ENCODE measurements around the gene CMIP.

CMIP gene

DNA sequence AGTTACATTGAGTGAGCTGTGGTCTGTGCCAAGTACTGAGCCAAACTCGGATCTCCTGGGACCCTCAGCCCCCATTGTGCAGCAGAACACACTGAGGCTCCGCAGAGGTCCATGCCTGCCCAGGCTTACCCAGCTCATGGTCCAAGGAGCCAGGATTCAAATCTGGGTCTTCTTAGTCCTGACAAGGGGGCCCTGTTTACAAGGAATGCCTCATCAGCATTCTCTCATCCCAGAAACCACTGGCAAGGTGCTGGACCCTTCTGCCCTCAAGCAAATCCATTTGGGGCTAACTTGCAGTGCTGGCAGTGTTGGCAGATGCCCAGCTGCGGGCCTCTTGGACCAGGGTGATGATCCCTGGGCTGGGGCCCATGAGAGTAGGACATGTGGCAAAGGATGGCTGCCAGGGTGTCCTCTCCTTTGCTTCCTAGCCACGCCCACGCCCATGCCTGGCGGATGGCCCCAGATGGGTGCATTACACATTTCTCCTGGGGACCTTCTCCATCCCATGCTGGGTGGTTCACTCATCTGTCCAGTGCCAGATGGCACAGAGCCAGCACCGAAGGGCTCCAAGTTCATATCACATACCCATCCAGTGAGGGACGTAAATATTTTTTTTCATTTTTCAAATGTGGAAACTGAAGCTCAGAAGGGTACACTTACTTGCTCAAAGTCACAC lies 117.7 kb downstream of the CMIP start:
- Histone ChIP-seq H3K27me3 (ENCODE audit: low read length) (no peaks in the 10 kb centered on the region), H4K20me1 (ENCODE audit: low read depth, low read length) (peaks cover 11% of the 10 kb centered on the region; the same call in 1 of the 2 replicates), H3K9me3 (ENCODE audit: insufficient read depth, low read length) (no peaks in the 10 kb centered on the region), H3K36me3 (ENCODE audit: low read length) (no peaks in the 10 kb centered on the region), H3K9ac (ENCODE audit: low read length) (no peak overlapping the region), H3K4me2 (ENCODE audit: low read depth, low read length, poor library complexity, severe bottlenecking) (no peak overlapping the region), H3K9me2 (replicated peaks; ENCODE audit: insufficient read depth, low read length) (no peaks in the 10 kb centered on the region), H3K79me2 (ENCODE audit: insufficient read depth, low read length) (peaks cover 15% of the 10 kb centered on the region), H3K27ac (ENCODE audit: low read depth, low read length) (no peak overlapping the region), H3F3A (ENCODE audit: insufficient read depth) (no peaks in the 10 kb centered on the region), H3K4me3 (ENCODE audit: insufficient read depth, low read length, poor library complexity, severe bottlenecking) (no peak overlapping the region), H2AFZ (ENCODE audit: low read depth, low read length, severe bottlenecking) (no peak overlapping the region)
- TF ChIP-seq, protein P1, sequence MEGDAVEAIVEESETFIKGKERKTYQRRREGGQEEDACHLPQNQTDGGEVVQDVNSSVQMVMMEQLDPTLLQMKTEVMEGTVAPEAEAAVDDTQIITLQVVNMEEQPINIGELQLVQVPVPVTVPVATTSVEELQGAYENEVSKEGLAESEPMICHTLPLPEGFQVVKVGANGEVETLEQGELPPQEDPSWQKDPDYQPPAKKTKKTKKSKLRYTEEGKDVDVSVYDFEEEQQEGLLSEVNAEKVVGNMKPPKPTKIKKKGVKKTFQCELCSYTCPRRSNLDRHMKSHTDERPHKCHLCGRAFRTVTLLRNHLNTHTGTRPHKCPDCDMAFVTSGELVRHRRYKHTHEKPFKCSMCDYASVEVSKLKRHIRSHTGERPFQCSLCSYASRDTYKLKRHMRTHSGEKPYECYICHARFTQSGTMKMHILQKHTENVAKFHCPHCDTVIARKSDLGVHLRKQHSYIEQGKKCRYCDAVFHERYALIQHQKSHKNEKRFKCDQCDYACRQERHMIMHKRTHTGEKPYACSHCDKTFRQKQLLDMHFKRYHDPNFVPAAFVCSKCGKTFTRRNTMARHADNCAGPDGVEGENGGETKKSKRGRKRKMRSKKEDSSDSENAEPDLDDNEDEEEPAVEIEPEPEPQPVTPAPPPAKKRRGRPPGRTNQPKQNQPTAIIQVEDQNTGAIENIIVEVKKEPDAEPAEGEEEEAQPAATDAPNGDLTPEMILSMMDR (IDR thresholded peaks at IDR 0.05; ENCODE audit: insufficient read depth, low read length, poor library complexity, severe bottlenecking), result no peak
- TF ChIP-seq EZH2phosphoT487 (conservative IDR thresholded peaks at IDR 0.05; ENCODE audit: low read length), result no peak

DNA sequence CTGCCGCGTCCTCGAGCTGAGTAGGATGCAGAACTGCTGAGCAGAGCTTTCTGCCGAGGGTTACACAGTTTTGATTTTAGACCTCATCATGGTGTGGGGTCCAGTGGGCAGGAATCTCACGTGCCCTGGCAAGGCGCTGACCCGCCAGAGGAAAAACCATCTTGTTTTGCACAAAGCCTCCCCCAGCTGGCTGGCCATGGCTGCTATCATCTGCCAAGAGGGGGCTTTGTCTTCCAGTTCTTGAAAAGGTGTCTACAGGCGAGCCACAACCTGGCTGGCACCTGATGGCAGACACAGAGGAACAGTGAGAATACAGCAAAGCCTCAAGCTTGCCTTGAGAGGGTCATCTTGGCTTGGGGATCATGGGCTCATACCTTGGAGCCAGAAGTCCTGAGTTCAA lies 118.3 kb downstream of the CMIP start:
- H3K27ac ChIP-seq (ENCODE audit: low read depth, low read length), result no peak overlapping the region
- no peaks in the 10 kb centered on the region for H3K36me3 ChIP-seq (ENCODE audit: low read length)
- no peak overlapping the region for H3K9ac ChIP-seq (ENCODE audit: low read length)
- H3K79me2 ChIP-seq (ENCODE audit: insufficient read depth, low read length), result peaks cover 15% of the 10 kb centered on the region
- no peaks in the 10 kb centered on the region for H3K9me3 ChIP-seq (ENCODE audit: insufficient read depth, low read length)
- TF ChIP-seq, protein P1 (IDR thresholded peaks at IDR 0.05; ENCODE audit: insufficient read depth, low read length, poor library complexity, severe bottlenecking), result no peak
- TF ChIP-seq EZH2phosphoT487 (conservative IDR thresholded peaks at IDR 0.05; ENCODE audit: low read length), result no peak
- no peaks in the 10 kb centered on the region for H3K9me2 ChIP-seq (replicated peaks; ENCODE audit: insufficient read depth, low read length)
- H3F3A ChIP-seq (ENCODE audit: insufficient read depth), result no peaks in the 10 kb centered on the region
- H3K4me3 ChIP-seq (ENCODE audit: insufficient read depth, low read length, poor library complexity, severe bottlenecking), result no peak overlapping the region
- H3K27me3 ChIP-seq (ENCODE audit: low read length), result no peaks in the 10 kb centered on the region
- H4K20me1 ChIP-seq (ENCODE audit: low read depth, low read length), result peaks cover 6% of the 10 kb centered on the region; the same call in 1 of the 2 replicates
- no peak overlapping the region for H3K4me2 ChIP-seq (ENCODE audit: low read depth, low read length, poor library complexity, severe bottlenecking)
- H2AFZ ChIP-seq (ENCODE audit: low read depth, low read length, severe bottlenecking), result no peak overlapping the region

DNA sequence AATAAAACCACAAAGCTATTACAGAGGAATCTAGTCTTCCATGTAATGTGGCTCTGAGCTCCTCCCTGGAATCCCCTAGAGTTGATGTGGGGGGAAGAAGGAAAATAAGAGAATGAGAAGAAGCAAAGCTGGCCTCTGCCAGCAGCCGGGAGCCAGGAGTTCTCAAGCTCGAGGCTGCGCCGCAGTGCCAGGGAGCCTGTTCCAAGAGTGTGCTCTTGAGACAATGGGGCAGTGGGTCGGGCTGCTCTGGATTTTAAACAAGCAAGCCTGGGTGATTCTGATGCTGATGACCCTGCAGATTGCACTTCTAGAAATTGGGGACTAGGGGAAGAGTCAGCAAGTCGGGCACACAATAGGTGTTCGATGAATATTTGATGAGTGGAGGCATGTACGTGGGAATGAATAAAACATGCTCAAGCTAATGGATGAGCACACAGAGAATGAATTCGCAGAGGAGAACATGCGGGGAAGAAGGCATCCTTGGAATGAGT lies 119.9 kb downstream of the CMIP start:
- no peaks in the 10 kb centered on the region for H3K36me3 ChIP-seq (ENCODE audit: low read length)
- no peak overlapping the region for H3K4me3 ChIP-seq (ENCODE audit: insufficient read depth, low read length, poor library complexity, severe bottlenecking)
- no peaks in the 10 kb centered on the region for H3K9me3 ChIP-seq (ENCODE audit: insufficient read depth, low read length)
- H3K9ac ChIP-seq (ENCODE audit: low read length), result no peak overlapping the region
- no peak overlapping the region for H3K4me2 ChIP-seq (ENCODE audit: low read depth, low read length, poor library complexity, severe bottlenecking)
- H3K27me3 ChIP-seq (ENCODE audit: low read length), result no peaks in the 10 kb centered on the region
- peaks cover 4% of the 10 kb centered on the region; the same call in 1 of the 2 replicates for H4K20me1 ChIP-seq (ENCODE audit: low read depth, low read length)
- H2AFZ ChIP-seq (ENCODE audit: low read depth, low read length, severe bottlenecking), result no peak overlapping the region
- H3K27ac ChIP-seq (ENCODE audit: low read depth, low read length), result no peak overlapping the region
- peaks cover 11% of the 10 kb centered on the region for H3K79me2 ChIP-seq (ENCODE audit: insufficient read depth, low read length)
- H3F3A ChIP-seq (ENCODE audit: insufficient read depth), result no peaks in the 10 kb centered on the region
- no peak for TF ChIP-seq EZH2phosphoT487 (conservative IDR thresholded peaks at IDR 0.05; ENCODE audit: low read length)
- TF ChIP-seq, protein P1 (IDR thresholded peaks at IDR 0.05; ENCODE audit: insufficient read depth, low read length, poor library complexity, severe bottlenecking), result no peak
- no peaks in the 10 kb centered on the region for H3K9me2 ChIP-seq (replicated peaks; ENCODE audit: insufficient read depth, low read length)
